ENCODE measurements around the gene ZNF106.

ZNF106 gene

DNA sequence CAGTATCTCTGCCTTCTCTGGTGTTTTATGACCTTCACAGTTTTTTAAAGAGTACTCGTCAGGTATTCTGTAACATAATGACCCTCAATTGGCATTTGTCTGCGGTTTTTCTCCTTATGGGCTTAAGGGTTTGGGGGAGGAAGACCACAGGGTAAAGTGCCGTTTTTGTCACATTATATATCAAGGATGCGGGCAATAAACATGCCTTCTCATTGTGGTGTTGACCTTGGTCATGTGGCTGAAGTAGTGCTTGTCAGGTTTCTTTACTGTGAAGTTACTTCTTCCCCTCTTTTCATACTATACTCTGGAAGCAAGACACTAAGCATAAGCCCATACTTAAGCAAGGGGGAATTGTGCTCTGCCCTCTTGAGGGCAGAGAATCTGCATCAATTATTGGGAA, 115.0 kb downstream of the ZNF106 start:
- no peak overlapping the region for H3K4me3 ChIP-seq (ENCODE audit: low read depth, low read length)
- TF ChIP-seq, protein P1, sequence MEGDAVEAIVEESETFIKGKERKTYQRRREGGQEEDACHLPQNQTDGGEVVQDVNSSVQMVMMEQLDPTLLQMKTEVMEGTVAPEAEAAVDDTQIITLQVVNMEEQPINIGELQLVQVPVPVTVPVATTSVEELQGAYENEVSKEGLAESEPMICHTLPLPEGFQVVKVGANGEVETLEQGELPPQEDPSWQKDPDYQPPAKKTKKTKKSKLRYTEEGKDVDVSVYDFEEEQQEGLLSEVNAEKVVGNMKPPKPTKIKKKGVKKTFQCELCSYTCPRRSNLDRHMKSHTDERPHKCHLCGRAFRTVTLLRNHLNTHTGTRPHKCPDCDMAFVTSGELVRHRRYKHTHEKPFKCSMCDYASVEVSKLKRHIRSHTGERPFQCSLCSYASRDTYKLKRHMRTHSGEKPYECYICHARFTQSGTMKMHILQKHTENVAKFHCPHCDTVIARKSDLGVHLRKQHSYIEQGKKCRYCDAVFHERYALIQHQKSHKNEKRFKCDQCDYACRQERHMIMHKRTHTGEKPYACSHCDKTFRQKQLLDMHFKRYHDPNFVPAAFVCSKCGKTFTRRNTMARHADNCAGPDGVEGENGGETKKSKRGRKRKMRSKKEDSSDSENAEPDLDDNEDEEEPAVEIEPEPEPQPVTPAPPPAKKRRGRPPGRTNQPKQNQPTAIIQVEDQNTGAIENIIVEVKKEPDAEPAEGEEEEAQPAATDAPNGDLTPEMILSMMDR (IDR thresholded peaks at IDR 0.05; ENCODE audit: insufficient read depth, low read depth, low read length, missing control alignments): no peak
- no peak for DNase-seq (ENCODE audit: low read depth)

DNA sequence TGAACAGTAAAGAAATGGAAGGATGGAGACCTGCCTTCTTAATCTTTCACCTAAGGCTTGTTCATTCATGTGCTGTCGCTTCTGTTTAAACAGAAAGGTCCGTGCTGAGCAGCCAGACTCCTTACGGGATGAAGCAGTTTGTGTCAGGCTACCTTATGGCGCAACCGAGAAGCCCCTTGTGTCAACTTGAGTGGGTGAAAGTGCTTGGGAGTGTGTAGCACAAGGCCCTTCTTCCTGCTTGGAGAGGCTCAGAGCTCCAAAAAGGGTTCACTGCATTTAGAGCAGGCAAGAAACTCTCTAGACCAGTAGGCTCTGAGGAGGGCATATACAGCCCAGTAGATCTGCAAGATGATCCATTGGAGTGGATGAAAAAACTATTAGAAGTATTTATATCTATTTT, 115.7 kb downstream of the ZNF106 start:
- no peak for DNase-seq (ENCODE audit: low read depth)
- TF ChIP-seq, protein P1 (IDR thresholded peaks at IDR 0.05; ENCODE audit: insufficient read depth, low read depth, low read length, missing control alignments): no peak
- H3K4me3 ChIP-seq (ENCODE audit: low read depth, low read length): no peak overlapping the region

DNA sequence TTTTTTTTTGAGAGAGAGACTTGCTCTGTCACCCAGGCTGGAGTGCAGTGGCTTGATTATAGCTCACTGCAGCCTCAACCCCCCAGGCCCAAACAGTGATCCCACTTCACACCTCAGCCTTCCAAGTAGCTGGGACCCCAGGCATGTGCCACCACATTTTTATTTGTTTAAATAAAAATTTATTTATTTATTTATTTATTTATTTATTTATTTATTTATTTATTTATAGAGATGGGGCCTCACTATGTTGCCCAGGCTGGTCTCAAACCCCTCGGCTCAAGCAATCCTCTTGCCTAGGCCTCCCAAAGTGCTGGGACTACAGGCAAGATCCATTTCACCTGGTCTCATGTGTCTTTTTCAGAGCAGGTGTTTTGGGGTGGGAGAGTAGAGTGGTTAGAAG, 116.1 kb downstream of the ZNF106 start:
- no peak for DNase-seq (ENCODE audit: low read depth)
- TF ChIP-seq, protein P1 (IDR thresholded peaks at IDR 0.05; ENCODE audit: insufficient read depth, low read depth, low read length, missing control alignments): no peak
- H3K4me3 ChIP-seq (ENCODE audit: low read depth, low read length): no peak overlapping the region

DNA sequence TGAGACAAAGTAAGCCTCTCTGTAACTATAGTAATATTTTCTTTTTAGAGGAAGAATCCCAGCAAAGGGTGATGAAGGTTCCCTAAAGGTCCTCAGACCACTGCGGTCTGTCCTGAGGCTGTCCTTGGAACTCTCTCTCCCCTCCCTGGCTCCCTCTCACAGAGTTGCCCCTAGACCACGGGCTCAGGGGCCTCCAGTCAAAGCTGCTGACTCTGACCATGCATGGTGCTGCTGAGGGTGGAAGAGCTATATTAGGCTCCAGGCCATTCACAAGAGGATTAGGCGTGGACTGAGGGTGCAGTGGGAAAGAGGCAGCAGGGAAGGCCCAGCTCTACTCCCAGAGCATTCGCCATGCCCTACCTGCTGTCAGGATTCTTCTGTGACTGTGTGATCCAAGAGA, 117.0 kb downstream of the ZNF106 start:
- TF ChIP-seq, protein P1 (IDR thresholded peaks at IDR 0.05; ENCODE audit: insufficient read depth, low read depth, low read length, missing control alignments): no peak
- no peak for DNase-seq (ENCODE audit: low read depth)

DNA sequence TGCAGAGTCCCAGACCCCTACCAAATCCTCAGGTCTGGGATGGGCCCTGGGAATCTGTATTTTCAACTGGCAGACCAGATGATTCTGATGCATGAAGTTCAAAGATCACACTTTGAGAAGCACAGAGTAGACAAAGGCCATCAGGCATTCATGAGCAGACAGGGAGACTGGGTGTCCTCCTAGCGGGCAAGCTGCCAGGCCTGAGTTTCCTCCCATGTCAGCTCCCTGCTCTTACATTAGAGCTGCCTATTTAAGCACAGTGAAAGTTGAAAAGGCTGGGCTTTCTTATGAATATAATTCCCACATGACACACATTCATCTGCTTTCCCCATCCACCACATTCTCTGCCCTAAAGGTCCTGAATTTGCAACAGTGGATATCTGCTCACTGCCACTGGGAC, 117.7 kb downstream of the ZNF106 start:
- DNase-seq (ENCODE audit: low read depth): no peak
- H3K4me3 ChIP-seq (ENCODE audit: low read depth, low read length): no peak overlapping the region
- TF ChIP-seq, protein P1 (IDR thresholded peaks at IDR 0.05; ENCODE audit: insufficient read depth, low read depth, low read length, missing control alignments): no peak

More for the DNA sequence above, 117.0 kb downstream of the ZNF106 start:
- H3K4me3 ChIP-seq (ENCODE audit: low read depth, low read length): no peak overlapping the region

DNA sequence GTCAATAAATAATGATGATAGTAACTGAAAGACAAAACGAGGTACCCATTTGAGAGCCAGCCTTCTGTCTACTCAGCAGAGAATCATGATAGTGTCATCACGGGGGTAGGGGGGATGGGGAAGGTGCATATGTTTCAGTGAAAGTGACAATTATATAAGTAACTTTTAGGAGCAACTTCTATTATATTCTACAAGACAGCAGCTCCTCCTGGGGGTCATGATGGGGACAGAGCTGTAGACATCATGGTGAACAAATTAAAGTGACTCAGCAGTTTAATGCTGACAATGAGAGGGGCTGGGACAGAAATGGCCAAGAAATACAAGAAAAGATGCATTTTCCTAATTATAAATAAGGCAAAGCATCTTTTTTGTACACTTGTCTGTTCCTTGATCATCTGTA, 119.8 kb downstream of the ZNF106 start:
- no peak for DNase-seq (ENCODE audit: low read depth)
- TF ChIP-seq, protein P1 (IDR thresholded peaks at IDR 0.05; ENCODE audit: insufficient read depth, low read depth, low read length, missing control alignments): no peak
- H3K4me3 ChIP-seq (ENCODE audit: low read depth, low read length): no peak overlapping the region

DNA sequence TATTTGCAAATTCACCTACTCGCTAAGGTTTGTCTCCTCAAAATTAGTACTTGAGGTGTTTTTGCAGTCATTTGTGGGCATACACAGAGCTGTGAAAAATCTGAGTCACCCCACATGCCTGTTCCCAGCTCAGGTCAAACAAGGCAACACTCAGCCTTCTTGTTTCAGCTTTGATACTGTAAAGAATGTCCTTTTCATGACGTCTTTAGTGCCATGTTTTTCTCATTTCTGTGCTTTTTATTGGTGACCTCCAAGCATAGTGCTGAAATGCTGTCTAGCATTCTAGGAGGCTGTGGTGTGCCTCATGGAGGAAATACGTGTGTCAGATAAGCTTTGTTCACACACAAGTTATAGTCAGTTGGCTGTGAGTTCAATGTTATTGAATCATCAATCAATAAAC, 122.8 kb downstream of the ZNF106 start:
- DNase-seq (ENCODE audit: low read depth): no peak
- no peak overlapping the region for H3K4me3 ChIP-seq (ENCODE audit: low read depth, low read length)
- TF ChIP-seq, protein P1 (IDR thresholded peaks at IDR 0.05; ENCODE audit: insufficient read depth, low read depth, low read length, missing control alignments): no peak

Measured in GM12865 (cell line).